HG03039 (cell line): ENCODE results near the gene EXOSC7.
"Not testable (repeated sequence)": the region's sequence is repeated elsewhere in the genome, so short reads cannot be mapped to it uniquely, and the experiment has no call there.

Experiments
- ATAC-seq: cut with Tn5 transposase; IDR thresholded peaks from one replicate; pipeline ENCODE4 v1.9.1; 2021; ENCODE audit warnings: mild to moderate bottlenecking, moderate library complexity; ENCODE audit not compliant: unreplicated experiment

The EXOSC7 gene

DNA sequence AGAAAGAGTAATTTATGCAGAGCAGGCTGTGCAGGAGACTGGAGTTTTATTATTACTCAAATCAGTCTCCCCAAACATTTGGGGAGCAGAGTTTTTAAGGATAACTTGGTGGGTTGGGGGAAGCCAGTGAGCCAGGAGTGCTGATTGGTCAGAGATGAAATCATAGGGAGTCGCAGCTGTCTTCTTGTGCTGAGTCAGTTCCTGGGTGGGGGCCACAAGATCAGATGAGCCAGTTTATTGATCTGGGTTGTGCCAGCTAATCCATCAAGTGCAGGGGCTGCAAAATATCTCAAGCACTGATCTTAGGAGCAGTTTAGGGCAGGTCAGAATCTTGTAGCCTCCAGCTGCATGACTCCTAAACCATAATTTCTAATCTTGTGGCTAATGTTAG, 77.8 kb downstream of the EXOSC7 start:
- not testable (repeated sequence) for ATAC-seq

DNA sequence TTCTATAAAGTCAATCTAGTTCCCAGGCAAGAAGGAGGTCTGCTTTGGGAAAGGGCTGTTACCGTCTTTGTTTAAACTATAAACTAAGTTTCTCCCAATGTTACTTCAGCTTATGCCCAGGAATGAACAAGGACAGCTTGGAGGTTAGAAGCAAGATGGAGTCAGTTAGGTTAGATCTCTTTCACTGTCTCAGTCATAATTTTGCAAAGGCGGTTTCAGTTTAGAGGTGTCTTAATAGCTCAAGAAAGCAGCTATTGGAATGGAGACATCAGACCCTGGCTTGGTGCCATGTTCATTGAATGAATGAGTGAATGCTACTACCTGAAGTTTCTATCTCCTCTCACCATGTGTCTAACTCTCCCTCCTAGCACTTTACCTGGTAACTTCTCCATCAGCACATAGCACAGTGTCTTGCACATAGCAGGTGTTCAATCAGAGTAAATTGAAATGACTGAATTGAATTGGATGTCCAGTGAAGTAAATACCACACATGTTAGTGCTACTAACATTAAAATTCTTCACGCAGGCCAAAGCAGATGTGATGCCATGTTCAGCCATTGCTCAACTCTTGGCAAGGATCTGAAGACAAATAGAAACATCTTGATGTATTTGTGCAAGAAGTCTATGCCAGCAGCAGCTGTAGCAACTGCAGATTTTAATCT, 78.3 kb downstream of the EXOSC7 start:
- no peak for ATAC-seq

DNA sequence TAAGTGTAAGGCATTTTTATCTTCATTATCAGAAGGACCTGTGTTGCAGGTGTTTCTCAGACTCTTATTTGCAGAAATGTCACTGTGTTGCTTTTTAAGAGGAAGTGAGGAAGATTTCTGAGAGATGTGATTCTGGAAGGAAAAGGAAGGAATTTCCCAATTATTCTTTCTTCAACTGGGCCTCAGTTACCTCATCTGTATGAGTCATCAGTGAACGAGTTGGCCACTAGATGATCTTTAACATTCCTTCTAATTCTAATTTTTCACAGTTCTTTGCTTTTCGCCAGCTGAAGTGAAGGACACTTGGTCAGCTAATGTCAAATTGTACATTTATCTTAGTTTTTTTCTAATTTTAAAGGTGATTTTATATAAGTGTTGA, 79.0 kb downstream of the EXOSC7 start:
- no peak for ATAC-seq

GRCh38 chr3:45055411-45056143, 79.5 kb downstream of the EXOSC7 start:
- ATAC-seq: no peak

DNA sequence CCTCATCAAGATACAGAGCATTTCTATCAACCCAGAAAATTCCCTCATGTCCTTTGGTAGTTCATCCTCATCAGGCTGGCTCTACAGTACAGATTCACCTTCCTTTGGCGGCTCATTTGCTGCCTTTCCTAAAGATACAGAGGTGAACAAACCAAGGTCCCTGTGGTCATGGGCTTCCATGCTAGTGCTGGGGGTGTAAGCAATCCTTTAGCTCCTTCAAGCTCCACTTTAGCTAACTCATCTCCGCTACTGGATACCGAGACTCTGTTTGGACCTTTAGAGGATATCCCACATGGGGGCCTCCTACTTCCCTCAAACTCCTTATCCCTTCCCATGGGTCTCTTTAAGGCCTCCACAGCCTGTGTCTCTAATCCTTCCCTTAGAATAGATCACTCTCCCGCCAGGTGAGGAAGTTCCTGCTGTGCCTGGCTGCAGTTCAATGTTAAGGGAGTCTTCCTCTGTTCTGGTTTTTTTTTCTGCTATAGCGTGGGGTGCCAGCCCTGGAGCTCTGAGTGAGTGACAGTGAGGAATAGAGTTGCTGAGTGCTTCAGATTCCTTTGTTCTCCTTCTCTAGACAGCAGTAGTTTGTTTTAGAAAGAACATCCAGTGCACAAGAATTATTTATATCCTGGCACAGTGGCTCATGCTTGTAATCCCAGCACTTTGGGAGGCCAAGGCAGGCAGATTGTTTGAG, 80.7 kb downstream of the EXOSC7 start:
- no peak for ATAC-seq

- ATAC-seq: no peak
These were observed 81.5 kb downstream of the EXOSC7 start for GRCh38 chr3:45057557-45057956.

GRCh38 chr3:45059132-45059531, 83.1 kb downstream of the EXOSC7 start:
- no peak for ATAC-seq

DNA sequence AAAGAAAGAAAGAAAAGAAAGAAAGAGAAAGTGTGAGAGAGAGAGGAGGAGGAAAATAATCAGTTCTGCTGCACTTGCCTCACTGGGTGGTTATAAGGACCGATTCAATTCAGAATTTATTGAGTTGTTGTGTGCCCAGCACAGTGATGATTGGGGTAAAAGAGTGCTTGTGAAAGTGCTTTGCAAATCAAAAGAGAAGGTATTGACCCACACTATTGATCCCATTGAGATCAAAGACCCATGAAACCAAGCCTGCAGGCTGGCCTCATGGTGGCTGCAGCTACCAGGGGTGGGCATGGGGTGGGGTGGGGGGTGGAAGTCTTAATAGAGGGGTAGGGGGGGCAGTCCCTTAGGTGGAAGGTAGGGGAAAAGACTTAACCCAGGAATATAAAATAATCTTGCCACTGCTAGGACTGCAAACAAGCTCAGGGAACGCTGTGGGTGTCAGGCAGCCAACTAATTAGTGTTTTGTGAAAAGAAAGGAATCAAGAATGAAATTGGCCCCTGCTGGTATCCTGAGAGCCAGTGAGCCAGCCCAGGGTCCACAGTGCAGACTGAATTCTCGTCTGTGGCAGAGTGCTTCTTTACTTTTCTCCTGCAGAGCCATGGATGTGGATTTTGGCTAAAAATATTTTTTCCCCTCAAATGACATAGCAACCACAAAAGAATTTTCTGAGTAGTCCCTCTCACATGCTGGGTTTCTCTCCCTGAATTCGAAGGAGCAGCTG, 84.3 kb downstream of the EXOSC7 start:
- ATAC-seq: no peak
